ENCODE results near the gene UBAC1.

DNA sequence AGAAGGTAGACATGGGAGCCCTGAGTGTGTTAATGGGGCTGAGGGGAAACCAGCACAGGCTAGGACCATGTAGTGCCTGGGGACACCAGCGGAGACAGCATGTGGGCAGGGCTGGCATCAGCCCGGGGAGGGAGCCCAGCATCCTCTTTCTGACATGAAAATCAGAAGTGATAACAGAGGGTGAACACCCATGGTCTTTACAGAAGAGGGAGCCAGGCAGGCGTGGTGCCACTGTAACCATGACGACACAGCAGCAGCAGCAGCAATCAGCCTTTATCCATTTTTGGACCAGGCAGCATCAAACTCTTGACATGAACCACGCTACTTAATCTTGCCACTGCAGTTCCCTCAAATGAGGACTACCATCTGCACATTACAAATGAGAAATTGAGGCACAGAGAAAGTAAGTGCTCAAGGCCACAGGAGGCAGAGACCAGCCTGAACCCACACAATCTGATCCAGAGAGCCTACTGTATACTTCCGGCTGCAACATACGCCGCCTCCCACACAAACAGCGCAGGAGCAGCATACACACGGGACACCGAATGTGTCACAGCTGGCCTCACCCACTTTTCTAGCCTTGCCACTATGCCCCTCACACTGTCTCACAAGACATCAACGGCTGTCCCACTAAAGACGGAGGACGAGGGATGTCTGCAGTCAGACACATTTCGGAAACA, 77.6 kb downstream of the UBAC1 start:
- TF ChIP-seq, protein P1, sequence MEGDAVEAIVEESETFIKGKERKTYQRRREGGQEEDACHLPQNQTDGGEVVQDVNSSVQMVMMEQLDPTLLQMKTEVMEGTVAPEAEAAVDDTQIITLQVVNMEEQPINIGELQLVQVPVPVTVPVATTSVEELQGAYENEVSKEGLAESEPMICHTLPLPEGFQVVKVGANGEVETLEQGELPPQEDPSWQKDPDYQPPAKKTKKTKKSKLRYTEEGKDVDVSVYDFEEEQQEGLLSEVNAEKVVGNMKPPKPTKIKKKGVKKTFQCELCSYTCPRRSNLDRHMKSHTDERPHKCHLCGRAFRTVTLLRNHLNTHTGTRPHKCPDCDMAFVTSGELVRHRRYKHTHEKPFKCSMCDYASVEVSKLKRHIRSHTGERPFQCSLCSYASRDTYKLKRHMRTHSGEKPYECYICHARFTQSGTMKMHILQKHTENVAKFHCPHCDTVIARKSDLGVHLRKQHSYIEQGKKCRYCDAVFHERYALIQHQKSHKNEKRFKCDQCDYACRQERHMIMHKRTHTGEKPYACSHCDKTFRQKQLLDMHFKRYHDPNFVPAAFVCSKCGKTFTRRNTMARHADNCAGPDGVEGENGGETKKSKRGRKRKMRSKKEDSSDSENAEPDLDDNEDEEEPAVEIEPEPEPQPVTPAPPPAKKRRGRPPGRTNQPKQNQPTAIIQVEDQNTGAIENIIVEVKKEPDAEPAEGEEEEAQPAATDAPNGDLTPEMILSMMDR (IDR thresholded peaks at IDR 0.05), result no peak
- no peak for TF ChIP-seq CBFB (CRISPR knock-in tag; IDR thresholded peaks at IDR 0.05; ENCODE audit: low read depth)
- no peak for TF ChIP-seq NR2C2 (CRISPR knock-in tag; IDR thresholded peaks at IDR 0.05)

All from WTC11 (cell line).